Natural killer cell treated with Interleukin-12 subunit alpha and Interleukin-12 subunit beta and Interleukin-15 and Interleukin-18, amount 100 ng/mL, for 72 hours (primary cell): Measurements from ENCODE around the gene CNNM2. TPM values are rescaled to one million over a fixed set of nuclear protein-coding genes. Genes with fewer than 3 reads are reported as not detected.
"Not testable (repeated sequence)": the region's sequence is repeated elsewhere in the genome, so short reads cannot be mapped to it uniquely, and the experiment has no call there.

Experiments used
- ATAC-seq, 2 donors: fragments of 150-1000 bp; cut with Tn5 transposase in 1 of 2; sonication (Bioruptor Pico), chemical (Tn5 transposase) in 1 of 2; 2 replicates each; pipeline ENCODE4 v1.10.0; 2021
- DNase-seq: peaks from one replicate; pipeline ENCODE4 v3.0.0; 2022; ENCODE audit warnings: low spot score
- H3K27ac Mint-ChIP-seq, 2 donors: 1 replicate in 1 of 2; 2 replicates in 1 of 2; pipeline ENCODE4 v1.8.0; 2022; ENCODE audit warnings: mixed read lengths in 2 of 2, mild to moderate bottlenecking in 1 of 2, moderate library complexity in 1 of 2
- H3K27me3 Mint-ChIP-seq, 2 donors: 1 replicate in 1 of 2; 2 replicates in 1 of 2; pipeline ENCODE4 v1.8.0; 2022; ENCODE audit warnings: mixed read lengths in 2 of 2
- H3K36me3 Mint-ChIP-seq: one replicate; pipeline ENCODE4 v1.8.0; 2022; ENCODE audit warnings: mixed read lengths
- H3K4me1 Mint-ChIP-seq, 2 donors: 1 replicate in 1 of 2; 2 replicates in 1 of 2; pipeline ENCODE4 v1.8.0; 2022; ENCODE audit warnings: low read depth in 2 of 2, mixed read lengths in 2 of 2, mild to moderate bottlenecking in 1 of 2
- H3K4me3 Mint-ChIP-seq: one replicate; pipeline ENCODE4 v1.8.0; 2022; ENCODE audit warnings: mixed read lengths
- H3K9me3 Mint-ChIP-seq: 2 replicates; pipeline ENCODE4 v1.8.0; 2022; ENCODE audit warnings: mixed read lengths
- total RNA-seq, 2 donors: library from RNA; stranded (reverse); gene quantifications; one replicate each; pipeline ENCODE4 v1.2.3, GENCODE V29; 2022

The CNNM2 gene
- total RNA-seq, 2 donors from 2014 or later, result 6.2 to 11.2 TPM

GRCh38 chr10:103044942-103045489 is 126.9 kb downstream of the CNNM2 start:
- no peak for ATAC-seq
- H3K4me1 Mint-ChIP-seq, result peaks cover 0 to 8% of the 10 kb centered on the region in 2 donors
- no peaks in the 10 kb centered on the region for H3K27me3 Mint-ChIP-seq
- no peaks in the 10 kb centered on the region for H3K36me3 Mint-ChIP-seq
- no peak for DNase-seq
- no peak overlapping the region for H3K4me3 Mint-ChIP-seq
- H3K27ac Mint-ChIP-seq, result no peak overlapping the region
- no peaks in the 10 kb centered on the region for H3K9me3 Mint-ChIP-seq

GRCh38 chr10:103045961-103046360 is 127.9 kb downstream of the CNNM2 start:
- no peak for DNase-seq
- no peak overlapping the region for H3K27ac Mint-ChIP-seq
- H3K27me3 Mint-ChIP-seq, result no peaks in the 10 kb centered on the region
- H3K4me3 Mint-ChIP-seq, result no peak overlapping the region
- H3K36me3 Mint-ChIP-seq, result no peaks in the 10 kb centered on the region
- H3K4me1 Mint-ChIP-seq, result peaks cover 0 to 8% of the 10 kb centered on the region in 2 donors
- H3K9me3 Mint-ChIP-seq, result no peaks in the 10 kb centered on the region
- ATAC-seq, result no peak

GRCh38 chr10:103047381-103047780 is 129.3 kb downstream of the CNNM2 start:
- Mint-ChIP-seq H3K27me3 (no peaks in the 10 kb centered on the region), H3K27ac (no peak overlapping the region), H3K9me3 (no peaks in the 10 kb centered on the region), H3K4me1 (peaks cover 0 to under 1% of the 10 kb centered on the region in 2 donors), H3K4me3 (no peak overlapping the region), H3K36me3 (no peaks in the 10 kb centered on the region)
- DNase-seq, result no peak
- ATAC-seq, result no peak

GRCh38 chr10:103049237-103049636 is 131.1 kb downstream of the CNNM2 start:
- H3K4me3 Mint-ChIP-seq, result no peak overlapping the region
- H3K36me3 Mint-ChIP-seq, result no peaks in the 10 kb centered on the region
- no peak for ATAC-seq
- peaks cover 10 to 12% of the 10 kb centered on the region in 2 donors for H3K4me1 Mint-ChIP-seq
- H3K27me3 Mint-ChIP-seq, result no peaks in the 10 kb centered on the region
- H3K9me3 Mint-ChIP-seq, result no peaks in the 10 kb centered on the region
- H3K27ac Mint-ChIP-seq, result no peak overlapping the region
- DNase-seq, result no peak

- Mint-ChIP-seq H3K27me3 (no peaks in the 10 kb centered on the region), H3K4me1 (peaks cover 15 to 18% of the 10 kb centered on the region in 2 donors), H3K36me3 (no peaks in the 10 kb centered on the region), H3K27ac (peak overlapping the region; percentile 79 to 85), H3K9me3 (no peaks in the 10 kb centered on the region), H3K4me3 (peak overlapping the region; percentile 90)
- ATAC-seq (peak; percentile 89 to 92), DNase-seq (peak; percentile 75)
Observed at GRCh38 chr10:103053659-103054581, 135.8 kb downstream of the CNNM2 start.

- H3K36me3 Mint-ChIP-seq, result no peaks in the 10 kb centered on the region
- ATAC-seq (peak; percentile 29 to 34), DNase-seq (no peak)
- peak overlapping the region; percentile 79 to 85 for H3K27ac Mint-ChIP-seq
- H3K9me3 Mint-ChIP-seq, result no peaks in the 10 kb centered on the region
- peak overlapping the region; percentile 90 for H3K4me3 Mint-ChIP-seq
- H3K4me1 Mint-ChIP-seq, result peaks cover 15 to 18% of the 10 kb centered on the region in 2 donors
- no peaks in the 10 kb centered on the region for H3K27me3 Mint-ChIP-seq
Observed at GRCh38 chr10:103054621-103055020, 136.5 kb downstream of the CNNM2 start.

GRCh38 chr10:103055105-103055504 is 137.0 kb downstream of the CNNM2 start:
- no peak for ATAC-seq
- Mint-ChIP-seq H3K4me3 (peak overlapping the region; percentile 90), H3K4me1 (peaks cover 15 to 18% of the 10 kb centered on the region in 2 donors), H3K27ac (peak overlapping the region; percentile 79 to 85), H3K27me3 (no peaks in the 10 kb centered on the region), H3K9me3 (no peaks in the 10 kb centered on the region), H3K36me3 (no peaks in the 10 kb centered on the region)
- DNase-seq, result no peak

- H3K27me3 Mint-ChIP-seq, result no peaks in the 10 kb centered on the region
- no peak overlapping the region for H3K27ac Mint-ChIP-seq
- DNase-seq, result no peak
Observed at GRCh38 chr10:103058034-103058433, 139.9 kb downstream of the CNNM2 start.

GRCh38 chr10:103060575-103060974 is 142.5 kb downstream of the CNNM2 start:
- Mint-ChIP-seq H3K27me3 (no peaks in the 10 kb centered on the region), H3K27ac (no peak overlapping the region), H3K4me1 (no peaks in the 10 kb centered on the region), H3K9me3 (no peaks in the 10 kb centered on the region), H3K4me3 (no peak overlapping the region), H3K36me3 (no peaks in the 10 kb centered on the region)
- DNase-seq (no peak), ATAC-seq (no peak)

More at GRCh38 chr10:103058034-103058433, 139.9 kb downstream of the CNNM2 start:
- H3K9me3 Mint-ChIP-seq, result no peaks in the 10 kb centered on the region
- H3K4me1 Mint-ChIP-seq, result peaks cover 15 to 17% of the 10 kb centered on the region in 2 donors
- no peaks in the 10 kb centered on the region for H3K36me3 Mint-ChIP-seq
- ATAC-seq, result no peak
- no peak overlapping the region for H3K4me3 Mint-ChIP-seq

- Mint-ChIP-seq H3K4me1 (no peaks in the 10 kb centered on the region), H3K4me3 (no peak overlapping the region), H3K9me3 (no peaks in the 10 kb centered on the region), H3K27ac (no peak overlapping the region), H3K36me3 (no peaks in the 10 kb centered on the region), H3K27me3 (no peaks in the 10 kb centered on the region)
- no peak for DNase-seq
- no peak for ATAC-seq
Observed at GRCh38 chr10:103062854-103063590, 144.9 kb downstream of the CNNM2 start.

GRCh38 chr10:103064956-103065355 is 146.9 kb downstream of the CNNM2 start:
- H3K27me3 Mint-ChIP-seq, result no peaks in the 10 kb centered on the region
- H3K4me1 Mint-ChIP-seq, result peaks cover 7 to 8% of the 10 kb centered on the region in 2 donors
- no peak for DNase-seq
- H3K4me3 Mint-ChIP-seq, result no peak overlapping the region
- H3K9me3 Mint-ChIP-seq, result no peaks in the 10 kb centered on the region
- ATAC-seq, result no peak
- no peak overlapping the region for H3K27ac Mint-ChIP-seq
- H3K36me3 Mint-ChIP-seq, result no peaks in the 10 kb centered on the region

GRCh38 chr10:103066141-103067098 is 148.3 kb downstream of the CNNM2 start:
- Mint-ChIP-seq H3K4me1 (peaks cover 22 to 23% of the 10 kb centered on the region in 2 donors), H3K36me3 (no peaks in the 10 kb centered on the region), H3K27me3 (no peaks in the 10 kb centered on the region), H3K27ac (peak overlapping the region in 1 of 2 donors; percentile 61), H3K4me3 (no peak overlapping the region), H3K9me3 (no peaks in the 10 kb centered on the region)
- DNase-seq, result no peak
- no peak for ATAC-seq

- not testable (repeated sequence) for ATAC-seq, H3K36me3 Mint-ChIP-seq, H3K4me3 Mint-ChIP-seq, H3K27me3 Mint-ChIP-seq, H3K27ac Mint-ChIP-seq, DNase-seq, H3K9me3 Mint-ChIP-seq
- H3K4me1 Mint-ChIP-seq, result peaks cover 27 to 28% of the 10 kb centered on the region in 2 donors
Observed at GRCh38 chr10:103067099-103067477, 149.0 kb downstream of the CNNM2 start.
